SIG-M5 treated with dmso at 0.1 percent for 504 hours (cell line): ENCODE data around the gene EXTL1.

Experiments
- DNase-seq: peaks from one replicate; lab custom pipeline; 2025; ENCODE audit not compliant: unreplicated experiment; lab: John Stamatoyannopoulos, UW

EXTL1 gene

GRCh38 chr1:26038904-26039303 is 17.3 kb downstream of the EXTL1 start:
- DNase-seq: no peak

GRCh38 chr1:26041401-26041800 is 19.8 kb downstream of the EXTL1 start:
- no peak for DNase-seq

GRCh38 chr1:26041978-26042377 is 20.4 kb downstream of the EXTL1 start:
- no peak for DNase-seq

GRCh38 chr1:26043765-26044164 is 22.2 kb downstream of the EXTL1 start:
- DNase-seq: no peak

- no peak for DNase-seq
These were observed 22.8 kb downstream of the EXTL1 start for GRCh38 chr1:26044414-26044813.

GRCh38 chr1:26044971-26045721 is 23.6 kb downstream of the EXTL1 start:
- no peak for DNase-seq

- no peak for DNase-seq
These were observed 24.2 kb downstream of the EXTL1 start, which contains the start of gene SLC30A2 for GRCh38 chr1:26045722-26046245. TSS of gene SLC30A2 (minus strand) at chr1:26046118. CDS start at chr1:26045896, 222 bp downstream.

GRCh38 chr1:26046246-26047095 is 24.9 kb downstream of the EXTL1 start:
- no peak for DNase-seq

- DNase-seq: no peak
These were observed 25.8 kb downstream of the EXTL1 start for GRCh38 chr1:26047278-26047874.

- no peak for DNase-seq
These were observed 28.1 kb downstream of the EXTL1 start for GRCh38 chr1:26049531-26050247.

- DNase-seq: no peak
These were observed 28.7 kb downstream of the EXTL1 start for GRCh38 chr1:26050248-26050640.

- no peak for DNase-seq
These were observed 32.4 kb downstream of the EXTL1 start for GRCh38 chr1:26053718-26054560.

GRCh38 chr1:26055041-26055440 is 33.5 kb downstream of the EXTL1 start:
- DNase-seq: no peak

GRCh38 chr1:26057189-26057588 is 35.6 kb downstream of the EXTL1 start:
- DNase-seq: no peak

GRCh38 chr1:26058052-26058595 is 36.5 kb downstream of the EXTL1 start:
- no peak for DNase-seq

GRCh38 chr1:26059906-26060305 is 38.3 kb downstream of the EXTL1 start:
- no peak for DNase-seq

- DNase-seq: no peak
These were observed 39.4 kb downstream of the EXTL1 start for GRCh38 chr1:26060832-26061574.

- DNase-seq: no peak
These were observed 43.0 kb downstream of the EXTL1 start for GRCh38 chr1:26064553-26064952.

- no peak for DNase-seq
These were observed 44.6 kb downstream of the EXTL1 start for GRCh38 chr1:26066160-26066559.
